Skeletal muscle cell (primary cell): ENCODE data around the gene KRTAP20-2.

Experiments used
- DNase-seq: peaks from one replicate; pipeline ENCODE4 v3.0.0-alpha.2; 2010; ENCODE audit warnings: low read depth
- H3K4me3 ChIP-seq: 2 replicates; pipeline ENCODE4 v1.5.1; 2011; ENCODE audit warnings: low read depth, mild to moderate bottlenecking, control low read depth, low read length, moderate library complexity

KRTAP20-2 gene

DNA sequence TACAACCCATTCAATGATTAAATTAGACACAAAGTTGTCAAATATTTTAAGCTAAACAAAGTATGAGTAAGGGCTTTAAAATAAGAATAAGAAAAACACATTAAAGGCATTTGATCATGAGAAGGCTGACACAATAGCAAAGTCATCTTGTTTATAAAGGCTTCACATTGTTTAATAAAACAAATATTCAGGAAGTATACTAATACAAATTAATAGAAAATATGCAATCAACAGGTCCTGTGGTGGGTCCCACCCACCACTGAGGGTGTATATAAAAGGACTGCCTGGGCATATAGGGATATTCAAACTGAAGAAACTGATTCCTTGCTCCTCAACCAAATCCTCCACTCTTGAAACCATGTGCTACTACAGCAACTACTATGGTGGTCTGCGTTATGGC lies at the start of gene KRTAP20-2:
KRTAP20-2 (plus strand) TSS at position 301 of the 400 bp plus-strand sequence; CDS start at position 359, 58 bp downstream.
- DNase-seq = no peak
- H3K4me3 ChIP-seq = no peak within 1 kb of the TSS

DNA sequence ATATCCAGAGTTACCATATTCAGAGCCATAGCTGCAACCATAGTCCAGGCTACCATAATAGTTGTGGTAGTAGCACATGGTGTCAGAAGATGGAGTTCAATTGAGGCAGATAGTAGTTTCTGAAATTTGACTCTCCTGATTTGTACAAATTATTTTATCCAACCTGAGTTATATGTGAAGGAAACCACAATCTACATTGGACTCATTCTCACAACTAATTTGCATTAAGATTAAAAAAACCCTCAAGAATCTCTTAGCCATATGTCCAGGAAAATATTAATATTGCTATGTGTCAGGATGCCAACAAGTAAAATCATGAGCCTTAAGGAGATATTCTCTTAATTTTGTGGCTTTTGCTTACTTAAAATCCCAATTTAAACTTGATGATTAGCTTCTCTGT lies 44.7 kb upstream of the KRTAP20-2 start, which contains the start of gene KRTAP22-2:
KRTAP22-2 (minus strand) TSS at position 101 of the 400 bp plus-strand sequence.
- H3K4me3 ChIP-seq = no peak within 1 kb of the TSS
- no peak for DNase-seq

DNA sequence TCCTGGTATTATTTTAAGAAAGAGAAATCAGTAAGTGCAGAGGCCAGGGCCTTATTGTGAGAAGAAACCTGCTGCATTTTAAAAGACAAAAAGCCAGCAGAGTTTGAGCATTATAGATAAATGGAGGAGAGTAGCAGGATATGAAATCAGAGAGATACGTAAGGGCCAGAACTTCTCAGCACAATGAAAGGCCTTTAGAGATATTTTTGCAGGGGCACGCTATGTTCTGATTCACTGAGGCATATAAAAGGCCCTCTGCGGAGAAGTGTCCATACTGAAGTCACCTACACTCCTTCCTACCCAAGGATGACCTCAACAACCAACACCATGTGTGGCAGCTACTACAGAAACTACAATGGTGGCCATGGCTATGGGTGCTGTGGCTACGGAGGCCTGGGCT lies 42.9 kb upstream of the KRTAP20-2 start, which contains the start of gene KRTAP6-3:
KRTAP6-3 (plus strand) TSS at position 301 of the 400 bp plus-strand sequence; CDS start at position 307, 6 bp downstream.
- no peak for DNase-seq
- H3K4me3 ChIP-seq = no peak within 1 kb of the TSS

DNA sequence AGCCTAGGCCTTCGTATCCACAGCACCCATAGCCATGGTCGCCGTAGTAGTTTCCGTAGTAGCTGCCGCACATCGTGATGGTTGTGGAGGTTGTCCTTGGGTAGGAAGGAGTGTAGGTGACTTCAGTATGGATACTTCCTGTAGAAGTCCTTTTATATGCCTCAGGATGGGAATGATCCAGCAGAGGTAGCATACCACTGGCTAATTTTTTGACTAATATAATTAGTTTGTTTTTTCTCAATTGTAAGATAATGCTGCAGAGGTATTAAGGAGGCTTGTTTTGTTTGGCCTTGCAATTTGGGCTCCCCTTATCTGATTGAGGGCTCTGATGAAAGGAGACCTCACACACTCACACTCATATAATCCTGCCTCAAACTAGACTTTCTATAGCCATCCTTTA lies 36.2 kb upstream of the KRTAP20-2 start, which contains the start of gene KRTAP6-2:
KRTAP6-2 (minus strand) TSS at position 101 of the 400 bp plus-strand sequence; CDS start at position 73, 28 bp downstream.
- DNase-seq = no peak
- no peak within 1 kb of the TSS for H3K4me3 ChIP-seq

DNA sequence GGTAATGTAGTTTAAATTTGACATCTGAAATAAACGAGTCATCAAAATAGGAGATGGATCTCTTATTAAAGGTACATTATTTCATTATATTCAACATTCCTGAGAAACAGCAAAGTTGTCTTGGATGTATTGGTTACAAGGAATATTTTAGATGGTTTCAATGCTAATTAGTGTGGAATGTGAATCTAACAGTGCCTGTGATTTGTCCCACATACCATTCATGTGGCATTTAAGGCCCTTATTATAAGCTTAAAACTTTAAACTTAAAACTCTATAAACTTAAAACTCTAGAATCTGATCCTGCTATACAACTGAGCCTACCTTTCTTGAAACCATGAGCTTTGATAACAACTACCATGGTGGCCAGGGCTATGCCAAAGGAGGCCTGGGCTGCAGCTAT lies 34.2 kb upstream of the KRTAP20-2 start, which contains the start of gene KRTAP22-1:
KRTAP22-1 (plus strand) TSS at position 301 of the 400 bp plus-strand sequence.
- no peak for DNase-seq
- no peak within 1 kb of the TSS for H3K4me3 ChIP-seq

DNA sequence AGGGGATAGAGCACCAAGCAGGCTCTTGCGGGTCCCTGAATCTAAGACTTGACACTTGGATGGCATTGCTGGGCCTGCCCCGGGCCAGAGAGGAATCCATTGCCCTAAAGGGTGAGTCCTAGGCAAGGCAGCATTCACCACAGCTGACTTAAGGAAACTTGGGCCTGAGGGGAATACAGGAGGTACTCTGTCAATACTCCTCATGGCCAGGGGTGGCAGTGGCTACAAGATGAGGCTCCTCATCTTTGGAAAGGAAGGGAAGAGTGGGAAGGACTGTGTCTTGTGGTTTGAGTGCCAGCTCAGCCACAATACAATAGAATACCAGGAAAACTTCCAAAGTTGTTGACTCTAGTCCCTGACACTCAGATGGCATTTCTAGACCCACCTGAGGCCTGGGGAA lies 29.0 kb upstream of the KRTAP20-2 start:
- no peak for DNase-seq
- no peak overlapping the region for H3K4me3 ChIP-seq

DNA sequence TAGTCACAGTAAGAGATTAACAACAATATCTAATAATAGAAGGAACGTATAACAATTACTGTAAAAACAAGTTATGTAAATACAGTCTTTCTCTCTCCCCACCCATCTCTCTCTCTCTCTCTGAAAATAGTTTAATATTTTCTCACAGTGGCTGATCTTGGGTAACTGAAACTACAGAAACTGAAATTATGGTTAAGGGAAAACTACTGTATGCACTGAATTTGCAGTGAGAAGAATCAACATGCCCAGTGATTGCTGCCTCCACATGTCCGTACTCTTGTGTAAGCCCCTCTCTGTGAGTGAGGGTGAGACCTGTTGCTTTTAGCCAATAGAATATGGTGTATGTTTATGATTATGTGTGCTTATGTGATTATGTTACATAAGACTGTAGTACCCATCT lies 22.9 kb upstream of the KRTAP20-2 start:
- no peak for DNase-seq
- H3K4me3 ChIP-seq = no peak overlapping the region

DNA sequence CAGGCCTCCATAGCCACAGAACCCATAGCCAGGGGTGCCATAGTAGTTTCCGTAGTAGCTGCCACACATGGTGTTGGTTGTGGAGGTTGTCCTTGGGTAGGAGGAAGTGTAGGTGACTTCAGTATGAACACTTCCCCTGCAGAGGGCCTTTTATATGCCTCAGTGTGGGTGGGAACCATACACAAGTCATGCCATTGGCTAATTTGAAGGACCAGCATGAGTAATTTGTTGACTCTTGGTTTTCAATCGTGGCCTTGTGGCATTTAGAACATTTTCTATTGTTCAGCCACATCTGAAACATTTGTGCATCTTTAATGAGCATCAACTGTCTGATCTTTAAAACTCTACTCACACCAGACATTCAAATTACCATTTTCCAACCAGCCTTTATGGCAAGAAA lies 21.2 kb upstream of the KRTAP20-2 start, which contains the start of gene KRTAP6-1:
KRTAP6-1 (minus strand) TSS at position 95 of the 400 bp plus-strand sequence; CDS start at position 69, 26 bp downstream.
- no peak for DNase-seq
- no peak within 1 kb of the TSS for H3K4me3 ChIP-seq

DNA sequence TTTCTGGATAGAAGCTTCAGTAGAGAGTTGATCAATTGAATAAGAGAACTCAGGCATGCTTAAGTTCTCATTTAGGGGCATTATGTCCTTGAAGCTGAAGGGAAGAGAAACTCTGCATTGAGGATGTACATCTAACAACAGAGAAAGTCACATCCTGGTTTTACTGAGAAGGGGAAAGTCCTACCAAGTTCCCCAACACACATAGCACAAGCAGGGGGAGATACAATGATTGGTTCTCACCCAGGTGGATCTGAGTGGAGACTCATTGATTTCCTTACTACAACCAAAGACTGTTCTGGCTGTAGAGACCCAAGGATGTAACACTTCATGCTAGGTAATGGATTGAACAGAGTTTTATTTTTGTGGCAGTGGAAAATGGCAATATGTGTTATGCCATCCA lies 19.8 kb upstream of the KRTAP20-2 start:
- H3K4me3 ChIP-seq = no peak overlapping the region
- DNase-seq = no peak

DNA sequence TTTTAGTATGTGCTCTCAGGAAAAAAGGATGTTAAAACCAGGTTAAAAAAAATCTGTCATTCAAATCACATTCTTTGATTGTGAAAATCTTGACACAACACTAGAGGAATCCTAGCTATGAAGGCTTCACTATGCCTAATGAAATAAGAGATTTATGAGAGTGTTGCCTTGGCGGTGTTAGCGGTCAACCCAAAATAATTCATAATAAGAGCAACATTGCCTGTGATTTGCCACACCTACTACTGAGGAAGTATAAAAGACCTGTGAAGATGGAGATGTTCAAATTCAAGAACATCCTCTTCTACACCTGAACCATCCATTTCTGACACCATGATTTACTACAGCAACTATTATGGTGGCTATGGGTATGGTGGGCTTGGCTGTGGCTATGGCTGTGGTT lies 18.9 kb upstream of the KRTAP20-2 start, which contains the start of gene KRTAP20-1:
KRTAP20-1 (plus strand) TSS at position 301 of the 400 bp plus-strand sequence; CDS start at position 331, 30 bp downstream.
- no peak for DNase-seq
- no peak within 1 kb of the TSS for H3K4me3 ChIP-seq

DNA sequence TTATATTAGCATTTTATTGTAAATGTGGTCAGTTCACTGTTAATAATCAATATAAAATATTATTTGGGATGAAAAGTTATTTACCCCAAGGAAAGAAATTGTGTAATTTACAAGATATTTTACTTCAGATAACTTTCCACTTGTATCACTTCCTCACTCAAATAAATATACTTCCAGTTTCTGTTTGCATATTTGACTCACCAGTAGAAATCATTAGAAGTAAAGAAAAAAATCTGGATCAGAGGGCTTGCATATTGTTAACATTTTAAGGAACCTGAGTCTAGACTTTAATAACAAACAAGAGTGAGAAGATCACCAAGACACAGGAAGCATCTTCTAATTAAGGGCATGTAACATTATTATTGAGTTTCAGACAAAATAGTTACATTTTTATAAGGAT lies 14.9 kb upstream of the KRTAP20-2 start:
- no peak overlapping the region for H3K4me3 ChIP-seq
- no peak for DNase-seq

DNA sequence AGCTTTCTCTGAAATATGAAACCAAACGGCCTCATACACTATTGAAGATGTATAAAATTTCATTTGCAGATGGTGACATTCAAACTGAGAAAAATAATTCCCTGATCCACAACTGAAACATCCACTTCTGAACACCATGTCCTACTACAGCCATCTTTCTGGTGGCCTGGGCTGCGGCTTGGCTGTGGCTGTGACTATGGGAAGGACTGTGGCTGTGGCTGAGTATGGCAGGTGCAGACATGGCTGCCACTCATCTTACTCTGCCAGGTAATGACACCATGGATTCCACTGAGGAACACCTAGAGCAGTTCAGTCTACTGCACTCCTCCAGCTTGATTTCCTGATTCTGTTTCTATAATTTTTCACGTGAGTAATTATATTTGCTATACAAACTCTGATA lies 14.5 kb upstream of the KRTAP20-2 start, which contains the start of gene KRTAP20-4:
KRTAP20-4 (plus strand) TSS at position 106 of the 400 bp plus-strand sequence.
- no peak within 1 kb of the TSS for H3K4me3 ChIP-seq
- no peak for DNase-seq

DNA sequence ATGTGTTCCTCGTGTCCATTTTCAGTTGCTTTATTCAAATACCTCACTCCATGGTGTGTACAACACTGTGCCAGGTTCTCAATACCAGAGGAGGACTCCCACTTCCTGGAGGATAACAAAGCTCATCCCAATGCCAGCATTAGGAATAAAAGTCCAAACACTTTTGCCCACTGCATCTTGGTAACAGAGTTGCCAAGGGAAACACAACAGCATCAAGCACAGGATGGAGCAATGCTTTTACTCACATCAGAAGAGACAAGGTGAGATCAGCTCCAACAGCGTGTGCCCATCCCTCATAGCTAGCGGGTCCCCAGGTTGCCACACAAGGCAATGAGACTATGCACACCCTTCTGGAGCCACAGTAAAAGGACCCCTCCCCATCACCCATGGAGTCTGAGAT lies 11.6 kb upstream of the KRTAP20-2 start:
- no peak overlapping the region for H3K4me3 ChIP-seq
- DNase-seq = no peak

DNA sequence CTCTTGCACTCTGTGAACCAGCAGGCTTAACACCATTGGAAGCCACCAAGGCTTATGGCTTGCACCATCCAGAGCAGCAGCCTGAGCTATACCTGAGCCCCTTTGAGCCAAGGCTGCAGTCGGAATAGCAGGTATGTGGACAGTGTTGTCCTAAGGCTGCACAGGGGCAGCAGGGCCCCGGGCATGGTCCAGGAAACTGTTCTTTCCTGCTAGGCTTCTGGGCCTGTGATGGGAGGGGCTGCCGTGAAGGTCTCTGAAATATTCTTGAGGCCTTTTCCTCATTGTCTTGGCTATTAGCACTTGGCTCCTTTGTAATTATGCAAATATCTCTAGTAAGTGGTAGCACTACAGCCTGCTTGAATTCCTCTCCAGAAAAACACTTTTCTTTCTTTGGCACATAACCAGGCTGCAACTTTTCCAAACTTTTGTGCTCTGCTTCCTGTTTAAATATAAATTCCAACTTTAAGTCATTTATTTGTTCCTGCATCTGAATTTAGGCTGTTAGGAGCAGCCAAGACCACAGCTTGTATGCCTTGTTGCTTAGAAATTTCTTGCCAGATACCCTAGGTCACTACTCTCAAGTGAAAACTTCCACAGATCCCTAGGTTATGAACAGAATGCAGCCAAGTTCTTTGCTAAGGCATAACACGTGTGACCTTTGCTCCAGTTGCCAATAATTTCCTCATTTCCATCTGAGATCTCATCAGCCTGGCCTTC lies 9.4 kb upstream of the KRTAP20-2 start:
- no peak for DNase-seq
- H3K4me3 ChIP-seq = no peak overlapping the region

DNA sequence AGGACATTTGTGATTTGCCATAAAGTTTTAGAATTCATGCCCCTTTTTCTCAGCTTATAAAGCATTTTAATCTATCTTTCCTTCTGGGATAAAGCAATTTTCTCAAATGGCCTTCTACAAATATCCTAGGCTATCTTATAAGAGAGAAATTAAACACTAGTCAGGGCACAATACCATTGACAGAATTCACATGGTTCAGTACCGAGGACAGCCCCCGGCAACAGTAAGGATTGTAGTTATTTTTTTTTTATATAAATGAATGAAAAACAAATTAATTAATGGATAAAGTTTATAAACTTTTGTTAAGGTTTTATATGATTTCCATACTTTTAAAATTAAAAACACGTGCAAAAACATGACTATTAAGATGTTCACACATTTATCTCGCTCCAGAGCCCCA lies 6.9 kb upstream of the KRTAP20-2 start:
- DNase-seq = no peak
- no peak overlapping the region for H3K4me3 ChIP-seq

DNA sequence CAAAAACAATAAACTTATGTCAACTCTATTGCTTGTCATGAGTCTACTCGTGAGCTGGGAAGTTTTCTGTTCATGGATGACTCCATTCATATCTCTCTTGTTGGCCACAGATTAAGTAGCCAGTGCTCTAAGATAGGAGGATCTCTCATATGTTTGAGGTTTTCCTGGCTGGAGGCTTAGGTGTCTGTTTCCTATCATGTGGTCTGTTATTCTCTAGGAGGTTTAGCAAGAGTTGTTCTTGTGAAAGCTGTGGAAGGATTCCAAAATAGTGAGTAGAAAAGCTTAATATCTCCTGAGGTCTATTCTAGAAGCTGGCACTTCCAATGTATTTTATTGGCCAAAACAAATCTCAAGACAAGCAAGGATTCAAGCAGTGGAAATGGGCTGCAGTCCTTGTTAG lies 5.8 kb upstream of the KRTAP20-2 start:
- no peak for DNase-seq
- H3K4me3 ChIP-seq = no peak overlapping the region

DNA sequence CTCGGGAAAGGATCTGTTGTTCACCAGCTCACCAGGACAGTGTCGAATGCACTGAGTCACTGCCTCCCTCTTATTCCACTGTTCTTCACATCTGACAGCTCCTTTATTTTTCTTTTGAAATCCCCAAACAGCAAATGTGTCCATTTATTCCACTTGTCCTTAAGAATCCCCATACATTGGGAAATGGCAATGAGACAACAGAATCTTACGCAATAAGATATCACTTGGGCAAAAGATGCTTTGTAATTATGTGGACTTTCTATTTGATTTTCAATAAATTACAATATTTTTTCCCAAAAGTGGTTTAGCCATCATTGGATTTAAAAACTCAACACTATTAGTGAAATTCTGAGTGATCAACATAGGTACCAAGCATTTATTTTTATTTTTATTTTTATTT lies 3.7 kb downstream of the KRTAP20-2 start:
- H3K4me3 ChIP-seq = no peak overlapping the region
- no peak for DNase-seq

DNA sequence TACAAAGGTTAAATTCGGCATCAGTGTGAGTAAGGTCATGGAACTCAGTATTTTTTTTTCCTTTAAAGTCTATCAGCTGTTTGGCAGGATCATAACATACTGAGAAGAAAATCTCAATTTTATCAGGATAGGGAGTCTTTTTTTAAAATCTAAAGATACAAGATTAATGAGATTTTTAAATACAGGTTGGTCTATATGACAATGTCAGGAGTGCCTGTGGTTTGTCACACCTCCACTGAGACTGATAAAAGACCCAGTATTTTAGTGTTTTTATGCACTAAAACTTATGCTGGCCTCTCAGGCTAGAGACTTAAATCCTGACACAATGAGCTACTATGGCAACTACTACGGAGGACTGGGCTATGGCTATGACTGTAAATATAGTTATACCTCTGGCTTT lies 7.6 kb downstream of the KRTAP20-2 start, which contains the start of gene KRTAP20-3:
KRTAP20-3 (plus strand) TSS at position 301 of the 400 bp plus-strand sequence.
- H3K4me3 ChIP-seq = no peak within 1 kb of the TSS
- no peak for DNase-seq

DNA sequence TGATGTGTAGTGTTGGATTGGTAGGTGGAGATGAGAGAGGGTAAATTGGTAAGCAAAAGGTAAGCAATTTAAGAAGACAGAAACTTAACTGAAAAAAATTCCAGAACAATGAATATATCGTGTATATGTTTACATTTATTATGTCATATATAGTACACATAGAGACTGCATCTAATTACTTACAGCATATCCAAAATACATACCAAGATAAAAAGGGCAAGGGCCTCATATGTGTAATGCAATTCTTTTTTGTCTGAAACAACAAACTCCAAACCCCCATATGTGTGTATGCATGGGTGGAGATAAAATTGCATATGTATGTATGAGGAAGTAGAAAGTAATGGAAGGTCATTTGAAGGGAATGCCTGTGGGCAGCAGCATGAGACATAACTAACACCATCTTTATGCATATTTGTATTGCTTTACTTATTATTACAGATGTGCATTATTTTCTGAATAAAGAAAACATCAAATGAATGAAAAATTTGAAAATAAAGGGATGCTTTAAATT lies 12.0 kb downstream of the KRTAP20-2 start:
- DNase-seq = no peak
- H3K4me3 ChIP-seq = no peak overlapping the region

DNA sequence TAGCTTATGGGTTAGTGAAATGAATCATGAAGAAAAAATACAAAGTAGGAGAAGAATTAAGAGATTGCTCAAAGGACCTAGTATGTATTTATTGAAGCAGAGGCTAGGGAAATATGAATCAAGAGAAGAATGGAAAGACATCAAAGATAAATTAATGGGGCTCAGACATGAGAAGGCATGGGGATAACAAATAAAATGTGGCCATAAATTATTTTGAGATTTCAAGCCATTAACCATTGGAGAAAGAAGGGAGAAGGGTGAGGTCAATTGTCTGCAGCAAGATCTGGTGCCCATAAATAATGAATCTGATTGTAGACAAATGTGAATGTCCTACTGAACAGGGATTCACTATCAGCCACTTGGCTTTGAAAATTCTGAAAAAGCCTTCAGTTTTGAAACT lies 17.9 kb downstream of the KRTAP20-2 start:
- no peak overlapping the region for H3K4me3 ChIP-seq

More for the DNA sequence above, 17.9 kb downstream of the KRTAP20-2 start:
- no peak for DNase-seq
